ENCODE data around the gene UFD1. TPM values are rescaled to one million over a fixed set of nuclear protein-coding genes. Genes with fewer than 3 reads are reported as not detected.

Gene UFD1
- total and polyA plus RNA-seq, 2 of the 4 experiments (the other 2 are of a cell fraction): 149 to 152 TPM

DNA sequence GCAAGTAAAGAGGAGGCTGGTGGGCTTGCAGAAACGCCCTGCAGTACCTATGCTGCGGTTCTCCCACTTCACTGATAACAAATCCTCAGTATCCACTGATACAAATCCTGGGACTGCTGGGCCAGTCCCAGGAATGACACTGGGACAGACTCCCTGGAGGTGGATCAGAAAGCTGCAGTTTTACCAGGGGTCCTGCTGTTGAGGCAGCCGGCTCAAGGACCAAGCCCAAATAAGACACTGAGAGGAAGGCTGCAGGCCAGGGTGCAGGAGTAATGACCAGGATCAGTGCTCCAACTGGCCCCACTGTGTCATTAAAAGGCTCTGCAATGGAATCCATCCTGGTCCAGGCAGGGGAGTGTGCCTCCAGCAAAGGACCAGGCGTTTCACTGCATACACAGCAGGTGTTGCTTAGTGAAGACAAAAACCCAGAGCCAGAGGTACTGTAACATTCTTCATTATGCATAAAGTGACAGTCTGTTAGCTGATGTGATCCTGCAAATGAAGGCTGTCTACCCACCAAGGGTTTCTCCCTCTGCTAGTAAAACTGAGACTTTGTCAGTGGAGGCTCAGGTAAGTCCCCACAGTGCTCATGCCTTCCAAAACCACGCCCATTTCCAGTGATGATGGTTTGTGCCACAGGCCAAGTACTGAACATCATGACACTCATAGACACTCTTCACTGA, 30.1 kb downstream of the UFD1 start:
- intact Hi-C loops (cut with micrococcal nuclease): no loop called here
- CTCF ChIA-PET: no interaction called here
- Histone ChIP-seq H3K27me3 (ENCODE audit: control insufficient read depth, insufficient read depth, low read length) (no peaks in the 10 kb centered on the region), H3K56ac (ENCODE audit: extremely low read depth, insufficient read depth, low read length) (no peak overlapping the region), H3K23ac (ENCODE audit: low read depth, low read length) (peak overlapping the region; percentile 11; the same call in 1 of the 2 replicates), H3K9me3 (ENCODE audit: control insufficient read depth, insufficient read depth, low read length) (no peaks in the 10 kb centered on the region), H3K9ac (ENCODE audit: low read depth, low read length) (no peak overlapping the region), H3K4ac (ENCODE audit: low read depth, low read length) (no peak overlapping the region), H2BK20ac (ENCODE audit: low read depth, low read length) (no peak overlapping the region), H4K8ac (ENCODE audit: low read depth in 2 of 2, low read length in 2 of 2) (no peak overlapping the region), H3K14ac (replicated peaks; ENCODE audit: low read depth, low read length) (no peak overlapping the region), H3K4me3 (ENCODE audit: insufficient read depth, low read depth, low read length) (no peak overlapping the region), H2AK9ac (replicated peaks; ENCODE audit: low read depth, low read length, poor library complexity) (no peak overlapping the region), H4K20me1 (ENCODE audit: insufficient read depth, low read length) (0 out of 2 replicates have a peak, but pooled peaks cover 2% of the 10 kb centered on the region), H2BK120ac (ENCODE audit: low read depth, low read length) (no peak overlapping the region), H2BK5ac (ENCODE audit: low read depth, low read length, poor library complexity, severe bottlenecking) (no peak overlapping the region), H4K91ac (ENCODE audit: insufficient read depth, low read depth, low read length) (no peak overlapping the region), H3K27ac (ENCODE audit: insufficient read depth, low read length) (no peak overlapping the region), H2AK5ac (ENCODE audit: low read depth, low read length) (no peak overlapping the region), H2AFZ (replicated peaks; ENCODE audit: low read length, poor library complexity) (no peak overlapping the region), H3K79me1 (ENCODE audit: low read depth in 1 of 2, low read length in 2 of 2) (peaks cover 19 to 30% of the 10 kb centered on the region in 2 experiments; a peak in 3 of 4 replicates), H3K36me3 (ENCODE audit: control insufficient read depth, insufficient read depth, low read length) (peaks cover 30% of the 10 kb centered on the region), H3K18ac (ENCODE audit: low read depth, low read length) (no peak overlapping the region), H3K9me1 (ENCODE audit: insufficient read depth, low read length) (peaks cover 10% of the 10 kb centered on the region), H3K4me1 (ENCODE audit: control insufficient read depth, insufficient read depth, low read length) (peaks cover 9% of the 10 kb centered on the region), H4K5ac (ENCODE audit: low read depth, low read length) (no peak overlapping the region), H2BK15ac (ENCODE audit: low read depth, low read length) (no peak overlapping the region), H3K4me2 (ENCODE audit: low read depth, low read length) (no peak overlapping the region; the same call in 1 of the 2 replicates)
- no peak for DNase-seq
- 88% methylated on average over 1 of the region's 5 CpGs; no CpG with 5 or more reads in 1 of the 2 experiments for WGBS, 2 experiments (ENCODE audit: extremely low coverage in 2 of 2, insufficient read length in 1 of 2)
- POLR2A ChIA-PET (ENCODE audit: unreplicated experiment): no interaction called here
- BruUV-seq (replicated peaks): no TSS peak
- in situ Hi-C loops (cut with MboI; ENCODE audit: low sequenced_read_pairs): loop anchor here (10.0 kb wide), 1 partner anchor 64 kb away; no protein-coding TSS in a partner anchor
- no peak for TF ChIP-seq RCOR1 (IDR thresholded peaks at IDR 0.05; ENCODE audit: insufficient replicate concordance, low read length)
- no peak for TF ChIP-seq FOS (IDR thresholded peaks at IDR 0.05; ENCODE audit: low read depth, low read length)
- no peak for TF ChIP-seq CHD1 (IDR thresholded peaks at IDR 0.05; ENCODE audit: low read depth, low read length)
- TF ChIP-seq RFX5 (IDR thresholded peaks at IDR 0.05; ENCODE audit: low read depth, low read length): no peak
- TF ChIP-seq BHLHE40 (IDR thresholded peaks at IDR 0.05; ENCODE audit: low read depth, low read length): no peak
- TF ChIP-seq CEBPB (IDR thresholded peaks at IDR 0.05; ENCODE audit: low read depth, low read length): no peak
- TF ChIP-seq SMC3 (IDR thresholded peaks at IDR 0.05; ENCODE audit: low read depth, low read length): no peak
- TF ChIP-seq MXI1 (IDR thresholded peaks at IDR 0.05; ENCODE audit: borderline replicate concordance, low read depth, low read length): no peak
- TF ChIP-seq RAD21 (IDR thresholded peaks at IDR 0.05; ENCODE audit: low read length): no peak
- TF ChIP-seq, protein P1, sequence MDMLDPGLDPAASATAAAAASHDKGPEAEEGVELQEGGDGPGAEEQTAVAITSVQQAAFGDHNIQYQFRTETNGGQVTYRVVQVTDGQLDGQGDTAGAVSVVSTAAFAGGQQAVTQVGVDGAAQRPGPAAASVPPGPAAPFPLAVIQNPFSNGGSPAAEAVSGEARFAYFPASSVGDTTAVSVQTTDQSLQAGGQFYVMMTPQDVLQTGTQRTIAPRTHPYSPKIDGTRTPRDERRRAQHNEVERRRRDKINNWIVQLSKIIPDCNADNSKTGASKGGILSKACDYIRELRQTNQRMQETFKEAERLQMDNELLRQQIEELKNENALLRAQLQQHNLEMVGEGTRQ (IDR thresholded peaks at IDR 0.05; ENCODE audit: low read depth, low read length): no peak
- TF ChIP-seq, protein P2, sequence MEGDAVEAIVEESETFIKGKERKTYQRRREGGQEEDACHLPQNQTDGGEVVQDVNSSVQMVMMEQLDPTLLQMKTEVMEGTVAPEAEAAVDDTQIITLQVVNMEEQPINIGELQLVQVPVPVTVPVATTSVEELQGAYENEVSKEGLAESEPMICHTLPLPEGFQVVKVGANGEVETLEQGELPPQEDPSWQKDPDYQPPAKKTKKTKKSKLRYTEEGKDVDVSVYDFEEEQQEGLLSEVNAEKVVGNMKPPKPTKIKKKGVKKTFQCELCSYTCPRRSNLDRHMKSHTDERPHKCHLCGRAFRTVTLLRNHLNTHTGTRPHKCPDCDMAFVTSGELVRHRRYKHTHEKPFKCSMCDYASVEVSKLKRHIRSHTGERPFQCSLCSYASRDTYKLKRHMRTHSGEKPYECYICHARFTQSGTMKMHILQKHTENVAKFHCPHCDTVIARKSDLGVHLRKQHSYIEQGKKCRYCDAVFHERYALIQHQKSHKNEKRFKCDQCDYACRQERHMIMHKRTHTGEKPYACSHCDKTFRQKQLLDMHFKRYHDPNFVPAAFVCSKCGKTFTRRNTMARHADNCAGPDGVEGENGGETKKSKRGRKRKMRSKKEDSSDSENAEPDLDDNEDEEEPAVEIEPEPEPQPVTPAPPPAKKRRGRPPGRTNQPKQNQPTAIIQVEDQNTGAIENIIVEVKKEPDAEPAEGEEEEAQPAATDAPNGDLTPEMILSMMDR (conservative IDR thresholded peaks at IDR 0.05; ENCODE audit: low read depth, low read length): no peak
- TF ChIP-seq NFE2L2 (IDR thresholded peaks at IDR 0.05; ENCODE audit: low read depth, low read length): no peak
- TF ChIP-seq MAZ (IDR thresholded peaks at IDR 0.05; ENCODE audit: borderline replicate concordance, low read depth, low read length): no peak
- no peak for TF ChIP-seq POLR2A (IDR thresholded peaks at IDR 0.05; ENCODE audit: low read depth, low read length)
- TF ChIP-seq MAFK (IDR thresholded peaks at IDR 0.05; ENCODE audit: low read depth, low read length): no peak
- no peak for ATAC-seq (ENCODE audit: low read depth)
- dilution Hi-C loops (cut with HindIII; ENCODE audit: low sequenced_read_pairs, unreplicated experiment): no loop called here
